ENCODE measurements around the gene PRDX6. TPM values are rescaled to one million over a fixed set of nuclear protein-coding genes. Genes with fewer than 3 reads are reported as not detected.

The PRDX6 gene
- polyA plus RNA-seq, 5 donors: 247 to 268 (median 262) TPM

Other genes with a start within 250 kb of the PRDX6 start
- under 1 TPM; 0.09 to 0.51 (median 0.27) TPM for gene SLC9C2, start 125.7 kb downstream of the PRDX6 start, polyA plus RNA-seq (ENCODE audit: insufficient read depth in 1 of 5, insufficient read length in 5 of 5, low replicate concordance in 1 of 5)
- gene TEX50, start 158.0 kb downstream of the PRDX6 start, polyA plus RNA-seq (ENCODE audit: insufficient read depth in 1 of 5, insufficient read length in 5 of 5, low replicate concordance in 1 of 5): not detected
- 1 to 10 TPM; 2.6 to 4.3 (median 3.2) TPM for gene ANKRD45, start 192.5 kb downstream of the PRDX6 start, polyA plus RNA-seq (ENCODE audit: insufficient read depth in 1 of 5, insufficient read length in 5 of 5, low replicate concordance in 1 of 5)
- gene KLHL20, start 237.6 kb downstream of the PRDX6 start, polyA plus RNA-seq (ENCODE audit: insufficient read depth in 1 of 5, insufficient read length in 5 of 5, low replicate concordance in 1 of 5): 10 to 100 TPM; 23.8 to 34.5 (median 31.7) TPM

Data from right lung (tissue), 5 donors.